KMS-11 (cell line): ENCODE measurements around the gene ASIC2.

Source experiments
- H2AFZ ChIP-seq: fragments of 200-600 bp; sonication (generic); 2 replicates; pipeline ENCODE4 v1.6.1; 2016; ENCODE audit warnings: antibody characterized with exemption, mixed run types, low read depth
- H3K27ac ChIP-seq: fragments of 200-600 bp; sonication (generic); 2 replicates; pipeline ENCODE4 v1.6.1; 2016; ENCODE audit warnings: mild to moderate bottlenecking, mixed run types
- H3K27me3 ChIP-seq: fragments of 200-600 bp; sonication (generic); 2 replicates; pipeline ENCODE4 v1.6.1; 2017; ENCODE audit warnings: mild to moderate bottlenecking, low read depth, mixed run types, moderate library complexity; ENCODE audit not compliant: insufficient read depth
- H3K36me3 ChIP-seq: fragments of 200-600 bp; sonication (generic); 2 replicates; pipeline ENCODE4 v1.6.1; 2017; ENCODE audit warnings: mild to moderate bottlenecking, mixed run types; ENCODE audit not compliant: insufficient read depth
- H3K4me1 ChIP-seq: fragments of 200-600 bp; sonication (generic); 2 replicates; pipeline ENCODE4 v1.6.1; 2016; ENCODE audit warnings: mild to moderate bottlenecking, low read depth, mixed run types; ENCODE audit not compliant: poor library complexity, severe bottlenecking
- H3K4me2 ChIP-seq: fragments of 200-600 bp; sonication (generic); 2 replicates; pipeline ENCODE4 v1.7.0; 2016; ENCODE audit warnings: mild to moderate bottlenecking, mixed run types
- H3K4me3 ChIP-seq: fragments of 200-600 bp; sonication (generic); IDR thresholded peaks from 2 replicates; pipeline ENCODE4 v1.6.1; 2017; ENCODE audit warnings: low read depth, low read length, mixed read lengths; ENCODE audit not compliant: insufficient read depth
- H3K79me2 ChIP-seq: fragments of 200-600 bp; sonication (generic); 2 replicates; pipeline ENCODE4 v1.6.1; 2016; ENCODE audit warnings: low read depth, mixed run types; ENCODE audit not compliant: insufficient read depth
- H3K9ac ChIP-seq: fragments of 200-600 bp; sonication (generic); 2 replicates; pipeline ENCODE4 v1.6.1; 2016; ENCODE audit warnings: mild to moderate bottlenecking, mixed run types
- H4K20me1 ChIP-seq: fragments of 200-600 bp; sonication (generic); 2 replicates; pipeline ENCODE4 v1.6.1; 2016; ENCODE audit warnings: mild to moderate bottlenecking, mixed run types; ENCODE audit not compliant: insufficient read depth
- TF ChIP-seq, protein P1 (sequence below): fragments of 200-600 bp; sonication (generic); conservative IDR thresholded peaks from 2 replicates; pipeline ENCODE4 v1.6.1; 2017; ENCODE audit warnings: low read depth, mild to moderate bottlenecking, antibody characterized with exemption, low read length, moderate library complexity, mixed read lengths

ASIC2 gene

DNA sequence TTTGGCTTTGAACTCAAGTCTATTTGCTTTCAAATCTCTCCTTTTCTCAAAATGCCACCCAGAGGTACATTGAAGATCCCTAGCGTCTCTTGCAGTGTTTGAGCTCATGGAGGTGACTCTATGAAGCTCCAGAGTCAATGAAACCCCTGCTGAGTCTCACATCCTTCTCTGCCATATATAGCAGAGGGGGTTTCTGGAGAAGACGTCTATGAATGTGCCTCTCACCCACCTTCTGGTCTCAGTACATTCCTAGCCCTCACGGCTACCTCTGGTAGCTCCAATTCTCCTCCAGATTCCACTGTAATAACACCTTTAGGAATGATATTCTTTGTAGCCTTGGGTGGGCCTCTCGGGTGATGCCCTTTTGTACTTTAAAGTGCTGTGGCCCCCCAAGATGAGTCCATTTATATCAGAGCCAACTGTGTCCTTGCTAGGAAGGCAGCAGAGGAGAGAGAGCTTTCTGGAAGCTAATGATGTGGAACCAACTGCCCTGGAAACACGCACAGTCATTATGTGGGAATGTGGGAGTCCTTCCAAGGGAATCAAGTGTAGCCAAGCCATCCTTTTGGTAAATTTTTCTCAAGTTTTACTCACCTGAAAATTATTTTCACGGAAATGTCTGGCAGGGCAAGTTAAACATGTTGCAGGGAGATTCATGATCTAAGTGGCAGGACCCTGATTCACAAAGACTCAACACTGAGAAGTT lies 123.4 kb downstream of the ASIC2 start:
- Histone ChIP-seq H3K4me2 (no peak overlapping the region), H3K27ac (no peak overlapping the region)
- TF ChIP-seq, protein P1, sequence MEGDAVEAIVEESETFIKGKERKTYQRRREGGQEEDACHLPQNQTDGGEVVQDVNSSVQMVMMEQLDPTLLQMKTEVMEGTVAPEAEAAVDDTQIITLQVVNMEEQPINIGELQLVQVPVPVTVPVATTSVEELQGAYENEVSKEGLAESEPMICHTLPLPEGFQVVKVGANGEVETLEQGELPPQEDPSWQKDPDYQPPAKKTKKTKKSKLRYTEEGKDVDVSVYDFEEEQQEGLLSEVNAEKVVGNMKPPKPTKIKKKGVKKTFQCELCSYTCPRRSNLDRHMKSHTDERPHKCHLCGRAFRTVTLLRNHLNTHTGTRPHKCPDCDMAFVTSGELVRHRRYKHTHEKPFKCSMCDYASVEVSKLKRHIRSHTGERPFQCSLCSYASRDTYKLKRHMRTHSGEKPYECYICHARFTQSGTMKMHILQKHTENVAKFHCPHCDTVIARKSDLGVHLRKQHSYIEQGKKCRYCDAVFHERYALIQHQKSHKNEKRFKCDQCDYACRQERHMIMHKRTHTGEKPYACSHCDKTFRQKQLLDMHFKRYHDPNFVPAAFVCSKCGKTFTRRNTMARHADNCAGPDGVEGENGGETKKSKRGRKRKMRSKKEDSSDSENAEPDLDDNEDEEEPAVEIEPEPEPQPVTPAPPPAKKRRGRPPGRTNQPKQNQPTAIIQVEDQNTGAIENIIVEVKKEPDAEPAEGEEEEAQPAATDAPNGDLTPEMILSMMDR, result no peak

DNA sequence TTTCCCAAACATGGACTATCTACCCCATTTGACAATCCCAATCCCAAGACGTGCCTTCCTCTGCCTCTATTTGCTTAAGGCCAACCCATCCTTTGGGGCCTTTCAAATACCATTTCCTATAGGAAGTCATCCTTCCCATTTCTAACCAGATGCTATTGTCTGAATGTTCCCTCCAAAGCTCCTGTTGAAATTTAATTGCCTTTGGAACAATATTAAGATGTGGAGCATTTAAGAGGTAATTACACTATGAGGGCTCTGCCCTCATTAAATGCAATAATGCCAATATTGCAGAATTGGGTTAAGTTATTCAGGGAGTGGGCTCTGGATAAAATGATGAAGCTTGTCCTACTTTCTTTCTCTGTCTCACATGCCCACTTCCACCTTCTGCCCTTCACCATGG lies 125.4 kb downstream of the ASIC2 start:
- no peak overlapping the region for H3K4me2 ChIP-seq
- H3K4me1 ChIP-seq, result no peaks in the 10 kb centered on the region
- H3K27me3 ChIP-seq, result no peaks in the 10 kb centered on the region
- H3K36me3 ChIP-seq, result no peaks in the 10 kb centered on the region
- H3K27ac ChIP-seq, result no peak overlapping the region
- H3K79me2 ChIP-seq, result no peaks in the 10 kb centered on the region
- no peak overlapping the region for H2AFZ ChIP-seq
- no peaks in the 10 kb centered on the region for H4K20me1 ChIP-seq
- no peak overlapping the region for H3K9ac ChIP-seq
- no peak overlapping the region for H3K4me3 ChIP-seq
- TF ChIP-seq, protein P1, result no peak

More for the DNA sequence above, 123.4 kb downstream of the ASIC2 start:
- Histone ChIP-seq H3K36me3 (no peaks in the 10 kb centered on the region), H3K4me3 (no peak overlapping the region), H3K79me2 (no peaks in the 10 kb centered on the region), H3K9ac (no peak overlapping the region), H3K27me3 (no peaks in the 10 kb centered on the region), H3K4me1 (no peaks in the 10 kb centered on the region), H4K20me1 (no peaks in the 10 kb centered on the region), H2AFZ (no peak overlapping the region)

DNA sequence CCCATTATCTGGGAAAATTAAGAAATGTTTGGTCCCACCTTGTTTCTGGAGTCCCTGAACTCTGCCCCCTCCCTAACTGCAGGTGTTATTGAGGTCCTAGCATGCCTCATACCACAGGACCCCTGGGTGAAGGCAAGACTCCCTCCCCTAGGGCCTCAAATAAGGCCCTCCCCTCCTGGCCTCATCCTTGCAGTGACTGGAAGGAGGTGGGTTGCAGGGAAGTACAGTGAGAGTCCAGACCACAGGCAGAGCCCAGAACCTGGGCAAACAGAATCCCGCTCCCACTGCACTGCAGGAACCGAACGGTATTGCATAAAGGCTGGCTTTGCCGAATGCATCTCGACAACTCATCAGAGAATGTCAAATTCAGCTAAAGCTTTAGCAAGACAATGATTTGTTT lies 126.6 kb downstream of the ASIC2 start:
- H3K4me1 ChIP-seq, result no peaks in the 10 kb centered on the region
- no peaks in the 10 kb centered on the region for H3K27me3 ChIP-seq
- no peak overlapping the region for H2AFZ ChIP-seq

DNA sequence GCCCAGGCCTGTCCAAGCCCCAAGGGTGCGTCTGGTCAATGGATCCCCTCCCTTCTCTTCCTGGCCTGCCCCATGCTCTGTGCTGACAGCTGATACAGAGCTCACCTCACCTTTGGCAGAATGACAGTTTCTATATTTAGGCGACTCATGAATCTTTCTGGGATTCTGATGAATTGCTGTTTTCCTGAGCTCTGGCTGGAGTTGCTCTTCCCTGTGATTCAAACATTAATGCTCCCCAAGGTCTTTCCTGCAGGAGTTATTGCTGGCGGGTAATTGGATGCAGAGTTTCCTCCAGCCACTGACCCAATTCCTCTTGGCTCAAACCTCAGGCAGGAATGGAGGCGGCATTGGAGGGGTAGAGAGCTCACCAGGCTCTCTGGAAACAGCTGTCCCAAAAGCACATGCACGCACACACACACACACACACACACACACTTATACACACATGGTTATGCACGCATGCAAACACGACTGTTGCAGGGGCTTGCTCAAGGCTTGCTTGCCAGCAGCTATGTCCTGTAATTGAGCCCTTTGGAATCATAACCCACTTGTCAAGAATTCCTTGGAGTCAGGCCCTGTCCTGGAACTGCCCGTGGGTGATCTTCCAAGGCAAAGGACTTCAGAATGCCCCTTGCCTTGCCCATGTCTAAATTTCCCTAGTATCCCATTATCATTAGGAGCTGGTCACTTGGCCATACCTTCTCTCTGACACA lies 128.8 kb downstream of the ASIC2 start:
- H3K36me3 ChIP-seq, result no peaks in the 10 kb centered on the region
- no peak overlapping the region for H3K27ac ChIP-seq
- no peaks in the 10 kb centered on the region for H3K4me1 ChIP-seq
- TF ChIP-seq, protein P1, result no peak
- H3K4me2 ChIP-seq, result no peak overlapping the region
- H3K9ac ChIP-seq, result no peak overlapping the region
- H3K79me2 ChIP-seq, result no peaks in the 10 kb centered on the region
- H4K20me1 ChIP-seq, result no peaks in the 10 kb centered on the region
- H3K4me3 ChIP-seq, result no peak overlapping the region
- no peak overlapping the region for H2AFZ ChIP-seq
- H3K27me3 ChIP-seq, result no peaks in the 10 kb centered on the region

More for the DNA sequence above, 126.6 kb downstream of the ASIC2 start:
- TF ChIP-seq, protein P1, result no peak
- Histone ChIP-seq H3K4me3 (no peak overlapping the region), H3K79me2 (no peaks in the 10 kb centered on the region), H3K4me2 (no peak overlapping the region), H4K20me1 (no peaks in the 10 kb centered on the region), H3K9ac (no peak overlapping the region), H3K27ac (no peak overlapping the region), H3K36me3 (no peaks in the 10 kb centered on the region)
